Left ventricle myocardium inferior (tissue), 1 donor: ENCODE data around the gene CSTA. TPM values are rescaled to one million over a fixed set of nuclear protein-coding genes. Genes with fewer than 3 reads are reported as not detected.

Experiments used
- DNase-seq: peaks from one replicate; pipeline ENCODE4 v3.0.0-alpha.2; 2020
- H3K27ac ChIP-seq: fragments of 200-600 bp; replicated peaks from 2 replicates; pipeline ENCODE4 v1.8.0; 2021
- H3K27me3 ChIP-seq: fragments of 200-600 bp; 2 replicates; pipeline ENCODE4 v1.8.0; 2021; ENCODE audit warnings: low read depth
- H3K36me3 ChIP-seq: fragments of 200-600 bp; 2 replicates; pipeline ENCODE4 v1.8.0; 2021
- H3K4me1 ChIP-seq: fragments of 200-600 bp; 2 replicates; pipeline ENCODE4 v1.8.0; 2021
- H3K4me3 ChIP-seq: fragments of 200-600 bp; 2 replicates; pipeline ENCODE4 v1.8.0; 2021; ENCODE audit warnings: mild to moderate bottlenecking, moderate library complexity
- H3K9me3 ChIP-seq: fragments of 200-600 bp; replicated peaks from 2 replicates; pipeline ENCODE4 v1.8.0; 2021
- intact Hi-C: fragments of 100-400 bp; cut with micrococcal nuclease; formaldehyde crosslinking; loops from one replicate; pipeline ENCODE4 v1.11.0; 2022
- total RNA-seq: library from RNA; stranded (reverse); fragmentation: NEBNext Ultra II Directional; extraction: Animal tissue kit (Norgen Biotek cat#: 25700); gene quantifications from one replicate; pipeline ENCODE4 v1.2.1, GENCODE V29; 2021
- TF ChIP-seq, protein P1 (sequence below): fragments of 200-600 bp; IDR thresholded peaks from 2 replicates; pipeline ENCODE4 v1.8.0; 2021; ENCODE audit warnings: antibody characterized with exemption, mild to moderate bottlenecking, borderline replicate concordance
- donor health status: DM: no; HTN: yes; CAD: no; lungs with severe emphysema.

Gene CSTA
- total RNA-seq, 1 donor from 2014 or later: 0.74 TPM

DNA sequence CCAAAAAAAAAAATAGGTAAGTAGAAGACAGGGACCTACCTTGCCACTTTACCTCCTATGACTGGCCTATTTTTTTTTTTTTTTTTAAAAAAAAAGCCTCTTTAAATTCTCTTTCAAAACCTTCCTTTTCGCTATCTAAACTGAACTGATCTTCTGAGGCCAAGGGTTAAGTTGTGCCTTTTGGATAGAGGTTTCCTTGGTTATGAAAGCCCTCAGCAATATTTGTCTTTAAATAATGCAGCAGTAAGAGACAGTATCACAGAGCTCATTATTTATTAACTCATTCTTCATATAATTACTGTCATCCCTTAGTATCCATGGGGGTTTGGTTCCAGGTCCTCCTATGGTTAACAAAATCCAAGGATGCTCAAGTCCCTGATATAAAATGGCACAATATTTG is 49.0 kb downstream of the CSTA start:
- H3K4me3 ChIP-seq: no peak overlapping the region
- no peak for DNase-seq
- intact Hi-C loops: no loop called here

DNA sequence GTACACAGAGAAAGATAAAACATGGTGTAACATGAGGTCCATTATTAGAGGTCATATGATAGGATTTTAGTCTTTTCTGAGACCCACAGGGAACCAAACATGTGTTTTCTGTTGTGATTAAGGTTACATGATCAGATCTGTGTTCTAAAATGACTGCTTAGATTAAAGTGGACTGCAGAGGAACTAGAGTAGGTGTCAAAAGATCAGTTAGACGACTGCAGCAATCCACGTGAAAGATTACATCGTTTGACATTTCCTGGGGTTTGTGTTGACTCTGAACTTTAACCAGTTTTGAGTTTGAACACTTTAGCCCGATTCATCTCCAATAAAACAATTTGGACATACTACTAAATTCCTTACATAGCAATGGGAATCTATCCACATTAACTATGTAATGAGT is 52.9 kb downstream of the CSTA start:
- Histone ChIP-seq H3K27ac (no peak overlapping the region), H3K36me3 (no peaks in the 10 kb centered on the region), H3K27me3 (no peaks in the 10 kb centered on the region), H3K4me1 (peaks cover 18% of the 10 kb centered on the region), H3K9me3 (no peaks in the 10 kb centered on the region), H3K4me3 (no peak overlapping the region)
- TF ChIP-seq, protein P1, sequence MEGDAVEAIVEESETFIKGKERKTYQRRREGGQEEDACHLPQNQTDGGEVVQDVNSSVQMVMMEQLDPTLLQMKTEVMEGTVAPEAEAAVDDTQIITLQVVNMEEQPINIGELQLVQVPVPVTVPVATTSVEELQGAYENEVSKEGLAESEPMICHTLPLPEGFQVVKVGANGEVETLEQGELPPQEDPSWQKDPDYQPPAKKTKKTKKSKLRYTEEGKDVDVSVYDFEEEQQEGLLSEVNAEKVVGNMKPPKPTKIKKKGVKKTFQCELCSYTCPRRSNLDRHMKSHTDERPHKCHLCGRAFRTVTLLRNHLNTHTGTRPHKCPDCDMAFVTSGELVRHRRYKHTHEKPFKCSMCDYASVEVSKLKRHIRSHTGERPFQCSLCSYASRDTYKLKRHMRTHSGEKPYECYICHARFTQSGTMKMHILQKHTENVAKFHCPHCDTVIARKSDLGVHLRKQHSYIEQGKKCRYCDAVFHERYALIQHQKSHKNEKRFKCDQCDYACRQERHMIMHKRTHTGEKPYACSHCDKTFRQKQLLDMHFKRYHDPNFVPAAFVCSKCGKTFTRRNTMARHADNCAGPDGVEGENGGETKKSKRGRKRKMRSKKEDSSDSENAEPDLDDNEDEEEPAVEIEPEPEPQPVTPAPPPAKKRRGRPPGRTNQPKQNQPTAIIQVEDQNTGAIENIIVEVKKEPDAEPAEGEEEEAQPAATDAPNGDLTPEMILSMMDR: no peak
- no peak for DNase-seq
- intact Hi-C loops: no loop called here

More for the DNA sequence above, 49.0 kb downstream of the CSTA start:
- Histone ChIP-seq H3K9me3 (no peaks in the 10 kb centered on the region), H3K27ac (no peak overlapping the region), H3K4me1 (peaks cover 5% of the 10 kb centered on the region), H3K27me3 (no peaks in the 10 kb centered on the region), H3K36me3 (peaks cover 28% of the 10 kb centered on the region)
- TF ChIP-seq, protein P1: no peak

DNA sequence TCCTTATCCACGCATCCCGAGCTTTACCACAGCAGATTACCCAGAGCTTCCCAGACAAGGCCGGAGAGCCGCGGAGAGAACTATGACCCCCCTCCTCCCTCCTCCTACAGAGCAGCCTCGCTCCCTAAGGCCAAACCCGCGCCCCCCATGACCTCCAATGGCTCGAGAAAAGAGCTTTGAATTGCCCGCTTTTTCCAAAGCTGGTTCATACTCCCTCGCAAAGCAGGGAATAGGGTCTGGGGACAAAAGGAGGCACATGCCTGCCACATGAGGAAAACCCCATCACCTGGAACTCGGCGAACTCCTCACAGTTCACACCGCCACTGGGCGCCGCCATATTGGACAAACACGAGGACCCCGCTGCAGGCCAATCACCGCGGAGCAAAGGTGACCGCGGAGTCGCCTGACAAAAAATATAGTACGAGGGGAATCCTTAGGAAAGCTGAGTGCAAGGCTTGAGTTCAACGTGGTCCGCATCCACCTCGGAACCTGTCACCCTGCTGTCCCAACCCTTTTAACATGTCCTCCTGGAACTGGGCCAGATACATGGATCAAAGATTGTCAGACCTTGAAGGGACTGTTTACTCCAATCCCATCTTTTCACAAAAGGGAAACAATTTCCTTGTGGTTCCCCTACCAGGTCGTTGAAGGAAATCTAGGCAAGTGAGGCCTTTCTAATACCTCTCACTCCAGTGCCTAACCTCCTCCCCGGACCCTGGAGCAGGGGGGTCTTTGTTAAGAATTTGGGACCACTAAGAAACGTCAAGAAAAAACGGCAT is 58.0 kb downstream of the CSTA start, which contains the start of gene MIX23:
MIX23 (minus strand) TSS at position 344 of the 779 bp plus-strand sequence; CDS start at position 337, 7 bp downstream.
- peak within 1 kb of the TSS; percentile 92 for H3K27ac ChIP-seq

DNA sequence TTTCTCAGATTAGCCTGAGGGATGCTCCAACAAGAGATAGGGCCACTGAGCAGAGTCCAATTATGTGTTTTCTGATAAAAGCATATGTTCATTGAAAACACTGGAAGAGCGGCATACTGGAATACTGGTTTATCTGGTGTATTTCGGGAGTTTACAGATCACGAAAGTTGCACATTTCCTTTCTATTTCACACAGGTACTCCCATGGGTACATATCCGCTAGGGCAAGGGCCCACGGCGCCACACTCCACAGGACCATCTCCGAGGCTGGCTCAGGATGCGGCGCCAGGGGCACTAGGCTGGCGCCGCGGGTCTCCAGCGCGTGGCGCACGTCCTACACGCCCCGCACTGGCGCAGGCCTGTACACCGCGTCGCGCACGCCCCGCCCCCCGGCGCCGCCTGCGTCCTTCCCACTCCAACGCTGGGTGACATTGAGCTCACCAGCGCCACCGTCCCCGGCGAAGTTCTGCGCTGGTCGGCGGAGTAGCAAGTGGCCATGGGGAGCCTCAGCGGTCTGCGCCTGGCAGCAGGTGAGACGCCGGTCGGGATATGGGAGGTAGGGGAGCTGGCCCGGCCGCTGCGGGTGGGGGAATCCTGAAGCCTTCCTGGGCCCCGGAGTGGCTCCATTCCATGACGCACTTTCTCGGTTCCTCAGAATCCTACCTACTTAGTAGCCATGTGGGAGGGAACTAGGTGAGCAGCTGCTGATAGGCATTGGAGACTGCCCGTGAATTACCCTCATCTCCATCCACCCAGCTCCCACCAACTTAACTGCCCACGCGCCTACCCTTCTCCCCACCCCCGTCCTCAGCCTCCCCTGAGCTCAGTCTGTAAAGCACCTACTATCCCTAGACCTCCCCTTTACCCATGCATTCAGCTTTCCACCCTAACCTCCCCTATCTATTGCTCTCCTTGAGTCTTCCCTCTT is 59.0 kb downstream of the CSTA start, which contains the start of gene FAM162A:
FAM162A (plus strand) TSS at position 412 of the 927 bp plus-strand sequence; CDS start at position 496, 84 bp downstream.
- H3K9me3 ChIP-seq: no peaks in the 10 kb centered on the region
- TF ChIP-seq, protein P1: peak; percentile 69
- intact Hi-C loops: no loop called here
- H3K27me3 ChIP-seq: no peaks in the 10 kb centered on the region
- peak; percentile 95 for DNase-seq
- H3K36me3 ChIP-seq: peaks cover 14% of the 10 kb centered on the region
- peak within 1 kb of the TSS; percentile 92 for H3K27ac ChIP-seq
- H3K4me1 ChIP-seq: peaks cover 52% of the 10 kb centered on the region
- H3K4me3 ChIP-seq: peak within 1 kb of the TSS; percentile 90

More for the DNA sequence above, 58.0 kb downstream of the CSTA start, which contains the start of gene MIX23:
- peaks cover 53% of the 10 kb centered on the region for H3K4me1 ChIP-seq
- intact Hi-C loops: no loop called here
- peaks cover 14% of the 10 kb centered on the region for H3K36me3 ChIP-seq
- peak within 1 kb of the TSS; percentile 90 for H3K4me3 ChIP-seq
- H3K27me3 ChIP-seq: no peaks in the 10 kb centered on the region
- peak; percentile 88 for DNase-seq
- TF ChIP-seq, protein P1: no peak
- H3K9me3 ChIP-seq: no peaks in the 10 kb centered on the region

DNA sequence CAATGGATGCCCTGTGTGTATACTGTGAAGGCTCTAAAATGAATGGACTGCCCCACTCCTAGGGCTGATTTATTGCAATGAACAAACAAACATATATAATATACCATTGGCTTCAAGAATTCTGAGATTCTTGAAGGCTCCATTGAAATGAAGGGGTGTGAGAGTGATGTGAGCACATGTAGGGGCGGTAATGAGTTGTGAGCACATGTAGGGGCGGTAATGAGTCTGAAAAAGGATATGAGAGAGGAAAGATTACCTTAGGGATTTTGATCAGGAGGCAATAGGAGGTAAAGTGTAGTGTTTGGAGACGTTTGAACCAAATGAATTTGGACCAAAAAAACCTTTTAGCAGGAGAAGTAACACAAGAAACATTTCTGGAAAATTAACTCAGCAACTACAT is 62.7 kb downstream of the CSTA start:
- Histone ChIP-seq H3K4me1 (peaks cover 72% of the 10 kb centered on the region), H3K9me3 (no peaks in the 10 kb centered on the region), H3K4me3 (no peak overlapping the region), H3K27ac (no peak overlapping the region), H3K27me3 (no peaks in the 10 kb centered on the region), H3K36me3 (peaks cover 14% of the 10 kb centered on the region)
- TF ChIP-seq, protein P1: no peak
- no peak for DNase-seq
- intact Hi-C loops: no loop called here
